OCI-M1 (cell line): ENCODE measurements around the gene ADGRG4.
"Not testable (repeated sequence)": the region's sequence is repeated elsewhere in the genome, so short reads cannot be mapped to it uniquely, and the experiment has no call there.

Source experiments
- DNase-seq: peaks from one replicate; lab custom pipeline; 2025; lab: John Stamatoyannopoulos, UW

The ADGRG4 gene

DNA sequence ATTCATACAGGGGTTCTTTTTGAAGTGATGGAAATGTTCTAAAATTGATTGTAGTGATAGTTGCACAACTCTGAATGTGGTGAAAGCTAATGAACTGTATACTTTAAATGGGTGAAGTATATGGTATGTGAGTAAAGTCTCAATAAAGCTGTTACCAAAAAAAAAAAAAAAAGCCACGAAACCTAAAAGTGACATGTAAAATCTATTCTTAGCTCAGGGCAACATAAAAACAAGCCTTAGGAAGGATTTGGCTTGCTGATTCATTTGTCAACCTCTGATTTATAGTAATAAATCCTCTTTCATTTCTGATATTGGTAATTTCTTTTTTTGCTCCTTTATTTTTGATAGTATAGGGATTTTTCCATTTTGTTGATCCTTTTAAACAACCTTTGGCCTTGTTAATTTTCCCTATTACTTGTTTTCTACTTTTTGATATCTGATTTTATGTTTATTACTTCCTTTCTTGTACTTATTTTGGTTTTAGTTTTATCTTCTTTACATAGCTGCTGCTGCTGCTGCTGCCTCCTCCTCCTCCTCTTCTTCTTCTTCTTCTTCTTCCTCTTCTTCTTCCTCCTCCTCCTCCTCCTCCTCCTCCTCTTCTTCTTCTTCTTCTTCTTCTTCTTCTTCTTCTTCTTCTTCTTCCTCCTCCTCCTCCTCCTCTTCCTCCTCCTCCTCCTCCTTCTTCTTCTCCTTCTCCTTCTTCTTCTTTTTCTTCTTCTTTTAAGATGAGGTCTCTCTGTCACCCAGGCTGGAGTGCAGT is 79.4 kb downstream of the ADGRG4 start:
- no peak for DNase-seq

- no peak for DNase-seq
Observed at GRCh38 chrX:136386173-136386572, 85.4 kb downstream of the ADGRG4 start.

DNA sequence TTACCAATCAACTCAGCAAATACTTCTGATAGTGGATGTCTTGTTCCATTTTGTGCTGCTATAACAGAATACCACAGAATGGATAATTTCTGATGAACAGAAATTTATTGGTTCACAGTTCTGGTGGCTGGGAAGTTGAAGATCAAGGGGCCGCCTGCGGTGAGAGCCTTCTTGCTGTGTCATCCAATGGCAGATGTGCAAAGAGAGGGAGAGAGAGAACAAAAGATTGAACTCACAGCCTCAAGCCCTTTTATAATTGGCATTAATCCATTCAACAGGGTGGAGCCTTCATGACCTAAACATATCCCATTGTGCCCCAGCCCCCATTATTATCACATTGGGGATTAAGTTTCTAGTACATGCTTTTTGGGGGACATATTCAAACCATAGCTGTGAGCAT is 86.1 kb downstream of the ADGRG4 start:
- no peak for DNase-seq

- no peak for DNase-seq
Observed at GRCh38 chrX:136387951-136388502, 87.3 kb downstream of the ADGRG4 start.

- DNase-seq, result no peak
Observed at GRCh38 chrX:136390921-136391320, 90.2 kb downstream of the ADGRG4 start.

DNA sequence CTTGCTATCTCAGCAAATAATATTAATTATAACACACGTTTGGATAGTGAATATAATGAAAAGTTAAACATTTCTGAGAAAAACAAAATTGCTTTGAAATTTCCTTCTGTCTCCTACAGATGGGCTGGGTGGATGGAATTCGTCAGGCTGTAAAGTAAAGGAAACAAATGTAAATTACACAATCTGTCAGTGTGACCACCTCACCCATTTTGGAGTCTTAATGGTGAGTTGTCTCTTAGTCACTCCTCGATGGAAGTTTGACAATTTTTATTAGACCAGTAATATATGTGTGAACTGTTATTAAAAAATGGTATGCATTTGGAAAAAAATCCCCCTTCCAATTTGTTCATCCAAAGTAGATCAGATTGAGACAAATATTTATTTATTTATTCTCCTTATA is 94.5 kb downstream of the ADGRG4 start:
- no peak for DNase-seq

DNA sequence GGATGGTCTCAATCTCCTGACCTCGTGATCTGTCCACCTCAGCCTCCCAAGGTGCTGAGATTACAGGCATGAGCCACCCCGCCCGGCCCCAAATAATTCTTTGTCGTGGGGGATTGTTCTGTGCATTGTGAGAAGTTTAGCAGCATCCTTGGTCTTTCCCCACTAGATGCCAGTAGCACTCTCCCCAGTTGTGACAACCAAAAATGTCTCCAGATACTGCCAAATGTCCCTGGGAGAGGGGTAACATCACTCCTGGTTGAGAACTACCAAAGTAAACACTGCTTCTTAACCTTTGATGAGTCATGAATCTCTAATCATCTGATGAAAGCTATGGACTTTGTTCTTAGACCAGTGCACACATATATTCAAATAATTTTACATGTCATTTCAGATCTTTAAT is 96.2 kb downstream of the ADGRG4 start:
- peak; percentile 1 for DNase-seq

GRCh38 chrX:136405126-136405525 is 104.4 kb downstream of the ADGRG4 start:
- no peak for DNase-seq

DNA sequence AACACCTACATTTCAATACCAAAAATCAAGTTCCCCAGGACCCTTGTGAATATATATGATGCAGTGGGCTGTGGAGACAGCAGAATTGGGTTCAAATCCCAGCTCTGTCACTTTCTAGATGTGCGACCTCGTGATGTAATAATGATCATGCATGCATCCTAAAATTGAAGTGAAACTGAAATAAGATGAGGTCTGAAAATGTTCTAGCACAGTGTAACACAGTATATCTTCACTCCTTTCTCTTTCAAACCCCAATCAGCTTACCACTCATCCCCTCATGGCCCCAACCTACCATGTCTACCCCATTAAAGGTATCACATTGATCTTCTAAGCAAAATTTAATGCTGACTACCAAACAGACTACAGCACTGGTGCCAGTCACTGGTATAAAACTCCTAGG is 117.0 kb downstream of the ADGRG4 start:
- DNase-seq, result peak; percentile 0

GRCh38 chrX:136421338-136421737 is 120.6 kb downstream of the ADGRG4 start:
- no peak for DNase-seq

DNA sequence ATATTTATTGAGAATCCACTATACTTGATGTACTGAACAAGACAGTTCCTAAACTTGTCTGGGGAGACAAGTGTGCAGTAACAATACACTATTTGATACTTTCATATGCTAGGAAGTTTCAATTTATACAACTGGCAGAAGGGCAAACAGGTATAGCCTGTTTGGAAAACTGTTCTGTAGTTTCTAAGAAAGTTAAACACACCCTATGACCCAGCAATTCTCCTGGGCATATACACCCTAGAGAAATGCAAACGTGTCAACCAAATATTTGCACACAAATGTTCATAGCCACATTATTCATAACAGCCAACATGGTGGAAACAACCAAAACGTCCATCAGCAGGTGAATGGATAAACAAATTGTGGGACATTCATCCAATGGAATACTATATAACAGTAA is 123.0 kb downstream of the ADGRG4 start:
- no peak for DNase-seq

DNA sequence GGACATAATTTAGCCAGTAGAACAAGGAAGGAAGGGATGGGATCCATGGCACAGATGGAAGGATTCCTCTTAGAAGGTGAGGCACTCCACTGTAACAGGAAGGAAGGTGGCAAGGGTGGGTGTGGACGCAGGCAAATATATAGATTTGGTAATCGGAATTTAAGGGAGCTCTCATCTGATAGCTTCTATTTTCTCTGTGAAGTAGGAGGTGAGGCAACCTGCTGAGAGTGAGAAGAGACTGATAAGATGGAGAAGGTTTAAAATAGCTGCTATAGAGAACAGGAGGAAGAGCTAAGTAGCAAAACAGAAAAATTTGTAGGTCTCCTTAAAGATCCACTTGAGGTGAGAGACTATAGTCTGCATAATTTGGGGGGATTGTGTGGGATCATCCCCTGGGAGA is 125.2 kb downstream of the ADGRG4 start:
- no peak for DNase-seq

- peak; percentile 0 for DNase-seq
Observed at GRCh38 chrX:136431625-136432024, 130.9 kb downstream of the ADGRG4 start.

GRCh38 chrX:136437774-136438173 is 137.0 kb downstream of the ADGRG4 start:
- DNase-seq, result no peak

DNA sequence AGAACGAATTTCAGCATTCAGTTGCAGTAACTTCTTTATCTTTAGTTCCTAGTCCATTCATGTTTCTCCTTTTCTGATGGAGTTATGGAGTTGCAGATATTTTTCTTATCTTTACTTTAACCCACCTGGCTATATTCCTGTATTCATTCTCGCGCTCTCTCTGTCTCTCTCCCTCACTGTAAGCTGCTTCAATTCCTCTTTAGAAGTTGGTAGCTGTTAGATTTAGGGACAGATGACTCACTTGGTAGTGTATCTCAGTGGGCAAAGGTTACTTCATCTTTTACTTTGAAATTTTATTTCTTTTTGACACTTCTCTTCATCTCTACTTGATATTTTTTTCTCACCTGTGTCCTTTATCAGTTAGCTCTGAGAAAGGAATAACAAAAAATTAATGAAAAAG is 137.4 kb downstream of the ADGRG4 start:
- no peak for DNase-seq

GRCh38 chrX:136445674-136446073 is 144.9 kb downstream of the ADGRG4 start:
- not testable (repeated sequence) for DNase-seq

- DNase-seq, result no peak
Observed at GRCh38 chrX:136446208-136446607, 145.4 kb downstream of the ADGRG4 start.

DNA sequence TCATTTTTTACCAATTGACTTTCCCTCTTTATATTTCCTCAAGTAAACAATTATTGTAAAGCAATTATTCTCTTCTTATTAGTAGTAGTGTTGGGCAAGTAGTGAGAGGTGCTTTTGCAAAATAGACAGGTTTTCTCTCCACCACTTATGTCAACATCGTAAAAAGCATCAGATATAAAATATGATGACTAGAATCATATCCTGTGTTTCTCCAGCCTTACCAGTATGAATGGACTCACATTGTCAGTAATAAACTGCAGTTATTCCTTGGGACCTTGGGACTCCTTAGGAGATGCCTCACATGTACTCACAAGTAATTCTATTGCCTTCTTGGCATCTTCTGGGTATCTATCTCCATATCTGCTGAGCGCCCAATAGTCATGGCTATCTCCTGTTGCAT is 146.5 kb downstream of the ADGRG4 start:
- DNase-seq, result no peak

- no peak for DNase-seq
Observed at GRCh38 chrX:136447968-136448367, 147.2 kb downstream of the ADGRG4 start.

DNA sequence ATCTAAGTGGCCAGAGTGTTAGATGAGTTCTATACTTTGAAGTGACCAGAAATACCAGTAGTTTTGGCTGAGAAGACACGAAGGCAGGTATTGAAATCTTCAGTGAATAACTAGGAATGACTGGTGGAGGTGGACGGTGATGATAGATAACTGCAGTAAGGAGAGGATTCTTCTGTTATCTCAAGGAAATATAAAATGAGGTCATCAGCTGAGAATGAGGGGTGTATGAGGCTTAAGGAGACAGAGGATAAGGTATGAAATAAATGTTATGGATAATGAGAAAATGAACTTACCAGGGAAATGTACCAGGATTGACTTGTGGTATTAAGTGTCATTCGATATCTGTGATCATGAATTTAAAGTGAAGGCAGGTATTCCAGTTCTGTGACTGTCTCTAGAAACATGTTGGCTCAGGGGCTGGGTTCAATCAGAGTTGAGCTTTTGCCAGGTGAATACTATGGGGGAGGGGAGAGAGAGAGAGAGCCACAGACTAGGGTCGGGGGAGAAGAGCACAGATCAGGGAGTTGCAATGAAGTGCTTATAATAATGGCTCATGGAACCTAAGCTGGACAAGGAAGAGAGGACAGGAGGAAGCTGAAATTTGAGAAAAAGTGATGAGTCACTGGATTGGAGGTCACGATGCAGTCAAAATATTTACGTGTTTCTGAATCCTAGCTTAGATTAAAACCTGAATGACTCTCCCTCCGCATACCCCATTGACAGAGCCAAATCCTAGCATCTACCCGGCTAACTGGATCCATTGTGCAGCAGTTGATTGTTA is 149.5 kb downstream of the ADGRG4 start:
- DNase-seq, result no peak

DNA sequence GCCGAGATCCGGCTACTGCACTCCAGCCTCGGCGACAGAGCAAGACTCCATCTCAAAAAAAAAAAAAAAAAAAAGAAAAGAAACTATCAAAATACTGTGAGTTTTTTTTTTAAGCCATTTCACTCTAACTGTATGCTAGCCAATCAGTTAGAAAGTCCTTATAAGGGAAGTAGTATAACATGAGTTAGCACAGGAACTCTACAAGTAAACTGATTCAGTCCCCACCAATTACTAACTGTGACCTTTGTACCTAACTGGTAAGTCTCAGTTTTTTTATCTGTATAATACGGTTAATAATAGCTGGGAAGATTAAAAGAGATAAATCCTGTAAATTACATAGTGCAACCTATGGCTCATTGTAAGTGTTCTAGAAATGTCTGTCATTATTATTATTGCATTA is 151.9 kb downstream of the ADGRG4 start:
- DNase-seq, result no peak

DNA sequence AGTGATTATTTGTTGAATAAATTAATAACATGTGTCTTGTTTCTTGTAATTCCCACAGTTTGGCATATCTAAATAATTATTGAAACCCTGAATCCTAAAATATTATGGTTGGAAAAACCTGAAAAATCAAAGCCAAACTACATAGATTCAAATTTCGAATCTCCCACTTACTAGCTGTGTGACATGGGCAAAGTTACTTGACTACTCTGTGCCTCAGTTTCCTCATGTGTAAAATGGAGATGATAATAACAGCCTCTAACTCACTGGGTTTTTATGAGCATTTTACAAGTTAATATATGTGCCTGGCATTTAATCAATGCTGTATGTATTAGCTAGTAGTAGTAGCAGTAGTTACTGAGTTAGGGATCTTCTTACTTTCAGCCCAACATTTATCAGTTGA is 152.4 kb downstream of the ADGRG4 start:
- no peak for DNase-seq

DNA sequence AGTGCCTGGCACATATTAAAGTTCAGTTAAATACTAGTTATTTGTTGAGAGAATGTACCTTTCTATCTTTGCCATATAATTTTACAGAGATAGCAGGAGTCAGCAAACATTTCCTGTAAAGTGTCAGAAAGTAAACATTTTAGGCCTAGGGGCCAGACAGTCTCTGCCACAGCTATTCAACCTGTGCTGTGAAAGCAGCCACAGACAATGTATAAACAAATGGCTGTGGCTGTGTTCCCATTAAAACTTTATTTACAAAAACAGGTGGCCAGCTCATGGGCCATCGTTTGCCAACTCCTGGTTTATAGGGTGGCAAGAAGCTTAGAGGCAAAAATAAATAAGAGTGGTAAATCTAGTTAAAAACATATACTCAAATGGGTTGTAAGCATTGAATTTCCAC is 153.0 kb downstream of the ADGRG4 start:
- no peak for DNase-seq
